GM19438 (cell line): ENCODE results near the gene SEMA6B.
A peak's percentile ranks its signal among the peaks of the same experiment; 100 is the strongest.
"Not testable (repeated sequence)": the region's sequence is repeated elsewhere in the genome, so short reads cannot be mapped to it uniquely, and the experiment has no call there.

Source experiments
- ATAC-seq: cut with Tn5 transposase; IDR thresholded peaks from one replicate; pipeline ENCODE4 v1.9.1; 2021; ENCODE audit warnings: low read depth; ENCODE audit not compliant: unreplicated experiment

Gene SEMA6B

DNA sequence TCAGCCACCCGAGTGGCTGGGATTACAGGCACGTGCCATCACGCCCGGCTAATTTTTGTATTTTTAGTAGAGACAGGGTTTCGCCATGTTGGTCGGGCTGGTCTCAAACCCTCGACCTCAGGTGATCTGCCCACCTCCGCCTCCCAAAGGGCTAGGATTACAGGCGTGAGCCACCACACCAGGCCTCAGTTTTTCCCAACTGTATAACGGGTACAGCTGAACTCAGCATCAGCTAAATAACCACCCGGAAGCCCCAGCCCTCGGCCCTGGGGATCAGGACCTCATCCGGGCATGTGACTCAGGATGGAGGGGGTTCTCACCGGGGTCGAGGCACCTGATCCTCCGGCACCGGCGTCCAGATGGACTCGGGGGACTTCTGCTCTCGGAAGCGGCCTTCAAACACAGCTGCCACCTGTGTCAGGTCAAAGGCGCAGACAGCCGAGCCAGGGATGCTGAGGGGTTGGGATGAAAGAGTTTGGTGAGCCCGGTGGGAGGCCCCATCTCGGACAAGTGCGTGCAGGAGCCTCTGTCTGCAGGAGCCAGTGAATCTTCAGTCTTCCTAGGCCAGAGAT lies 8.9 kb downstream of the SEMA6B start:
- ATAC-seq: no peak

DNA sequence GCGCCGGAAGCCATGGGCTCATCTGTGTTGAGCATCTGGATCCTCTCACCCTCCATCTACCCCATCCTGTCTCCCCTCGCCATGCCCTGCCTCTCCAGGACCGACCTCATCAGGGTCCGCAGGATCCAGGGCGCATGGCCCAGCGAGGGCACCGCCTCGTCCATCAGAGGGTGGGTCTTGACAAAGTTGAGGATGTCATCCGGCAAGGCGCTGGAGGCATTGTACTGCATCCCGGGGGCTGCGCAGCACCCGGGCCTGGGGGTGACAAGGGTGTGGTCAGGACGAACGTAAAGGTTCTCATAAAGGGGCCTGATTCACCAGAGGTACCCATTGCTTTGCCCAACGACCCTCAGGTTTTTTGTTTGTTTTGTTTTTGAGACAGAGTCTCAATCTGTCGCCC lies 9.5 kb downstream of the SEMA6B start:
- no peak for ATAC-seq

DNA sequence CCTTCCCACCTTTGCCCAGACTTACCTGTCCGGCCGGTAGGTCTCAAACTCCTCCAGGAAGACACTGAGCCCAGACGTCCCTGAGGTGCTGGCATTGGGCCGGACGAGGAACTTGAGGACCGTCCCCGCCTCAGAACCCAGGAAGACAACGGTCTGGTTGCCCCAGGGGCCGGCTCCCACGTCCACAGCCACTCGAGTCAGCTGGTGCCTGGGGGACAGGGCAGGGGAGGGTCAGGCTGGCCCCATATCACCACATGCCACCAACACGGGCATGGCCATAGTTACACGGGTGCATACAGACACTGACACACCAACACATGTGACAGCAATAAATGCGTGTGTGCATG lies 11.3 kb downstream of the SEMA6B start:
- no peak for ATAC-seq

DNA sequence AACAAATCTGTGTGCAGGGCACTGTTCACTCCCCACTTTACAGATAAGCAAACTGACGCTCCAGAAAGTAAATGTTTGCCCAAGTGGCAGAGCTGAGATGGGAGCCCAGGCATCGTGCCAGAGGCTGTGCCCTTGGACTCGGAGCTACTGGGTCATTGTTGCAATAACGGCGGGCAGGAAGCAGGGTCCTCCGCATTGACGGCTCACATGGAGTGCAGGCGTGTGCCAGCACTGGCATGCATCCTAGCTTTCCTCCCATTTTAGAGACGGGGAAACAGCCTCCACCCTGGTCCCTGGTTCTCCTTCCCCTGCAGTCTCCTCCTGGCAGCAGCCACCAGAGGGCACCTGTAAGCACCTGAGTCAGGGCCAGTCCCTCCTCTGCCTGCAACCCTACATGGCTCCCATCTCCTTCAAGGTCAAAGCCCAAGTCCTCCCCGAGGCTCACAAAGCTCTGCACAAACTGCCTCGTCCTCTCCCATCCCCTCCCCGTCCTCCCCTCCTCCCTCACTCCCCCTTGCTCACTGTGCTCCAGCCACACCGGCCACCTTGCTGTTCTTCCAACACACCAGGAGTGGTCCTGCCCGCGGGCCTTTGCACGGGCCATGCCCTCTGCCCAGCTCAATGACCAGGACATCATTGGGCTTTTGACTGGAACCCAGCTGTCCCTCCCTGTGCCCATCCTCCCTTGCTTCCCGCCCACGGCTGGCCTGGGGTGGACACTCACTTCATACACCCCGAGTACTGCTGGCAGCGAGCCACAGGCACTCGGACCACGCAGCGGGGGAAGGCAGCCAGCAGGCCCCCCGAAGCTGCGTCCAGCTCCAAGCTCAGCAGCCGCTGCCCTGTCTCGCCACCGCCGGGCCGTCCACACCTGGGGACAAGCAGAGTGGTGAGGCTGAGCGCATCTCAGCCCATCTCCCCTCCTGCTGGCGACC lies 11.9 kb downstream of the SEMA6B start:
- ATAC-seq: no peak

DNA sequence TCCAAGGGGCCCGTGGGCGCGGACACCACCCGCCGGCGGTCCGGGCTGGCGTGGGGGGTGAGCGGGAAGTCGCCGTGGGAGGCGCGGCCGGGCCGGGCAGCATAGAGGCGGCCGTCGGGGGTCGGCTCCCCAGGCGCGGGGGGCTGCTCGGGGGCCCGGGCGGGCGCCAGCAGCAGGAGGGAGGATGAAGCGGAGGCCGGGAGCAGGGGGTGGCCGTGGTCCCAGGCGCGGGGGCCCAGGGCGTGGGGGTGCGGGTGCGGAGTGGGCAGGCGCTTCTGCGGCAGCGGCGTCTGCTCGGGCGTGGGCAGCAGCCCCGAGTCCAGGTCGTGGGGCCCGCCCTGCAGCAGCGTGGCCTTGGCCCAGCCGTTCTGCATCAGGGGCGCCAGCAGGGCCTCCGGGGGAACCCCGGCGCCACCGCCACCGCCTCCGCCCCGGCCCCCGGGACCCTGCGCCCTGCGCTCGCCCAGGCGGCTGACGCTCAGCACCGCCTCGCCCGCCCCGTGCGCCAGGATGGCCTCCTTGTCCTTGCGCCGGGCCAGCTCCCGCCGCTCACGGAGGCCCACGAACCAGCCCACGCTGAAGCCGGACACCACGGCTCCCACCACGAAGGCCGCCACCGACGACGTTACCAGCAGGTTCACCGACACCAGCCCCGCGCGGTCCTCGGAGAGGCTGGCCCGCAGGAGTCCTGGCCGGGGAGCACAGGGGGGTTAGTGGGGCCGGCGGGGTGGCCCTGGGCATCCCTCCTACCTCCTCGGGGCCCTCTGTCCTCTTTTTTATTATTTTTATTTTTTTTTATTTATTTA lies 15.4 kb downstream of the SEMA6B start:
- no peak for ATAC-seq

DNA sequence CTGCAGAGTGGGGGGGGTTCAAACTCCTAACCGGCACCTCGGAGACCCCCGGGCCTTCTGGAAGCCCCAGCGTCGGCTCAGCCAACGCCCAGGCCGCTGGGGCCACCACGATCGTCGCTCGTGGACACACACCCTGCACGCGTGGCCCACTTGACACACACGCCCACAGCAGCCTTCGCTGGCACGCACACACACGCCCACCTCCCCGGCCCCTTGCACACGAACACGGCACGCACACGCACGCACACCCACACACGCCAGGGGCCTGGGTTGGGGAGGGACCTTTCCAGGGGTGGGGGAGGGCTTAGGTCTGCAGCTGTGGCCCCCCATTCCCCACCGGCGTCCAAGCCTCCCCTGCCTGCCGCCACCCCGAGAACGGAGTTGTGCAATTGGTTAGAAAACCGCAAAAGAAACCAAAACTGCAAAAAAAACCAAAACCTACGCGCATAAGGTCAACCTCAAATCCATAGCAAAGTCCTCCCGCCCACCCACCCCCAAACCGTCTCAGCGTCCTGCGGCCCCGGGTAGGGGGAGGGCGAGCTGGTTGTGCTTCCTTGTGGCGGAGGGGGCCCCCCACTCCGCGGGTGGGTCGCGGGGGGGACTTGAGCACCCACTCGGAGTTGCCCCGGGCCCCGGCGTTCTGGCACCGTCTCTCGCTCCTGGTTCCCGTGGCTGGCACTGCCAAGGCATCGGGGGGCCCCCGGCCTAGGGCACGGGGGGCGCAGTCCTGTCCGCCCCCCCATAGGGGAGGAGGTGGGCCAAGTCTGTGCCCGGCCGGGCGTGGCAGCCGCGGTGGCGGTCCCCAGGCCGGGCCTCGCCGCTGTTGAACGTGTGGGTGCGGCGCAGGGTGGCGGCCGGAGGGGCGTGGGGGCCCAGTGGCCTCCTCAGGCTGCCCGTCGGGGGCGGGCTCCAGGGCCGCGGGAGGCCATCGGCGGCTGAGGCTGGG lies 16.3 kb downstream of the SEMA6B start:
- no peak for ATAC-seq

DNA sequence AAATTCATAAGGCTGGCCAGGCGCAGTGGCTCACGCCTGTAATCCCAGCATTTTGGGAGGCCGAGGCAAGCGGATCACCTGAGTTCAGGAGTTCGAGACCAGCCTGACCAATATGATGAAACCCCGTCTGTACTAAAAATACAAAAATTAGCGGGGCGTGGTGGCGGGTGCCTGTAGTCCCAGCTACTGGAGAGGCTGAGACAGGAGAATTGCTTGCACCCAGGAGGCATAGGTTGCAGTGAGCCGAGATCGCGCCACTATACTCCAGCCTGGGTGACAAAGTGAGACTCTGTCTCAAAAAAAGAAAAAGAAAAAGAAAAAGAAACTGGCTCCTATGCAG lies 17.7 kb downstream of the SEMA6B start:
- ATAC-seq: not testable (repeated sequence)

DNA sequence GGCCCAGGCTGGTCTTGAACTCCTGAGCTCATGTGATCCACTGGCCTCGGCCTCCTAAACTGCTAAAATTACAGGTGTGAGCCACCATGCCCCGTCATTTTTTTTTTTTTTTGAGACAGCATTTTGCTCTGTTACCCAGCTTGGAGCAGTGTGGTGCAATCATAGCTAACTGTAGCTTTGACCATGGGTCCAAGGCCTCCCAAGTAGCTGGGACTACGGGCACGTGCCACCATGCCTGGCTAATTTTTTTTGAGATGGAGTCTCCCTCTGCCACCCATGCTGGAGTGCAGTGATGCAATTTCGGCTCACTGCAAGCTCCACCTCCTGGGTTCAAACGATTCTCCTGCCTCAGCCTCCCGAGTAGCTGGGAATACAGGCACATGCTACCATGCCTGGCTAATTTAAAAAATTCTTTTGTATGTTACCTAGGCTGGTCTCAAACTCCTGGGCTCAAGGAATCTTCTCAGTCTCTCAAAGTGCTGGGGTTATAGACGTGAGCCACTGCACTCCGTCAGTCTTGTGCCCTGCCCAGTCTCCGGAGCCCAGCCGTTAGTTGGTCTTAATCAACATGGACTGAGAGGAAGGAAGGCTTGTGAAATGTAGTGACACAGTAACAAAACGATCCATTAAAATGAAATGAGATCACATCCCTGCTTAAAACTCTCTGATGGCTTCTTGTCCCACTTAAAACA lies 18.2 kb downstream of the SEMA6B start:
- no peak for ATAC-seq

DNA sequence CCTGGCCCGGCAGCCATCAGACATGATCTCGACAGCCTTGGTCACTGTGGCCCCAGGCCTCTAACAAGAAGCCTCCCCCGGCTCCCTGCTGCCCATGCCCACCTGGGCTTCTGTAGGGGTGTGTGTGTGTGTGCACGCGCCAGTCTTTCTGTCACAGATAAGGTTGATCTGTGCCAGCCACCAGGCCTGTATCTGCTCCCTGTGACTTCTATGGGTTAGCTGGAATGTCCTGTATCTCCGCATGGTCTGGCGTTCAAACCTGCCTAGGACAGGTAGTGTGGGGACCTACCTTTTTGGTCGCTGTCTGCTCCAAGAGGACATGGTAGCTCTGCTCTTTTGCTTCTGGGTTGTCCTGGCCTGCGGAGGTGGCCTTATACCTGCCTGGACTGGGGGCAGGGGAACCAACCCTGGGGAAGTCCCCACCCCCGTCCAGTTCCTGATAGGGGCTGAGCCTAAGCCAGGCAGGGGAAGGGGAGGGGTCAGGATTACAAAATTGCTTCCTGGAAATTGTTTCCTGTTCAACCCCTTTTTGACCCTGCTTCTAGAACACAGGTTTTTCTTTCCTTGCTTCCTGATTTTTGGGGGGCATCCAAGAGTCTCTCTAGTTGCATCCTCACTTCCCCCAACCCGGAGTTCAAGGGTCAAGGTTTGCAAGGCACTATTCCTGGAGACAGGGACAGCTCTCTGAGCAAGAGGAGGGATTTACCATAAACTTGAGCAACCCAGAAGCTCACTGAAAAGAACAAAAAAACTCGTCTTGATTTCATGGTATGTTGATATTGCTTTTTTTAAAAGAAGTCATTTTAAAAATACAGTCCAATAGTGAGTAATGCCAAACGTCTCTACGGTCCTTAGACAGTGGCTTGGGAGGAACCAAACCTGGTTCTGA lies 19.5 kb downstream of the SEMA6B start, which contains the start of gene LRG1:
Gene LRG1, minus strand, starts transcription at position 344 of the 889 bp plus-strand sequence. Its CDS starts 23 bp downstream, at position 321.
- peak; percentile 60 for ATAC-seq

DNA sequence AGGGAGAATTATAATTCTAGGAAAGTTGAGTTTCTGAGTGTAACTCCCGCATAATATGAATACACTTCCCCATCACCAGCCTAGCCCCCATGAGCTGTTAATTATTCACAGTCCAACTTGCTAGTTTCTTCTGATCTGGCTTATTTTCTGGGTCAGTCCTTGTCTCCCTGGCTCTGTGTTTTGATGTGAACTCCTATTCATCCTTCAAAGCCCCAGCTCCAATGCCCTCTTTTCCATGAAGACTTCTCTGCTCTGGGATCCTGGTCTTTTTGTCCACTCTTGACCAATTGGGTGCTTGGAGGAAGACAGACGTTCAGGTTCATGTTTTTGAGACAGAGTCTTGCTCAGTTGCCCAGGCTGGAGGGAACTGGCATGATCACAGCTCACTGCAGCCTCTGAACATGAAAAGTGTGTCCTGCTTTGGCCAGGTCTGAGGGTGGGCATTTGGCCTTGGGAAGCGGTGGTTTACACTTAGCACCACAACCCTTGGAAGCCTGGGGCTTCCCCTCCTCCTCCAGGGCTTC lies 20.3 kb downstream of the SEMA6B start:
- ATAC-seq: no peak

DNA sequence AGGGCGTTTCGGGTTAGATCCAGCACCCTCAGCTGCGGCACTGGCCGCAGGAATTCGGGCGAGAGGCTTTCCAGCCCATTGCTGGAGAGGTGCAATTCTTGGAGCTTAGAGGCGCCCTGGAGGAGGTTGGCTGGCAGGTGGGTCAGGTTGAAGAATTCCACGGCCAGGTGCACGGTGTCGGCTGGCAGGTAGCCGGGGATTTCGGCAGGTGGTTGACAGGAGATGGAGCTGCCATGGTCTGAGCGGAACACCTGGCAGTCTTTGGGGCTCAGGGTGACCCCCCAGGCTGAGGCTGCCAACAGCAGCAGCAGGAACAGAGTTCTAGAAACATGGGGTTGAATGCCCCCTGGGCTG lies 20.9 kb downstream of the SEMA6B start:
- no peak for ATAC-seq

DNA sequence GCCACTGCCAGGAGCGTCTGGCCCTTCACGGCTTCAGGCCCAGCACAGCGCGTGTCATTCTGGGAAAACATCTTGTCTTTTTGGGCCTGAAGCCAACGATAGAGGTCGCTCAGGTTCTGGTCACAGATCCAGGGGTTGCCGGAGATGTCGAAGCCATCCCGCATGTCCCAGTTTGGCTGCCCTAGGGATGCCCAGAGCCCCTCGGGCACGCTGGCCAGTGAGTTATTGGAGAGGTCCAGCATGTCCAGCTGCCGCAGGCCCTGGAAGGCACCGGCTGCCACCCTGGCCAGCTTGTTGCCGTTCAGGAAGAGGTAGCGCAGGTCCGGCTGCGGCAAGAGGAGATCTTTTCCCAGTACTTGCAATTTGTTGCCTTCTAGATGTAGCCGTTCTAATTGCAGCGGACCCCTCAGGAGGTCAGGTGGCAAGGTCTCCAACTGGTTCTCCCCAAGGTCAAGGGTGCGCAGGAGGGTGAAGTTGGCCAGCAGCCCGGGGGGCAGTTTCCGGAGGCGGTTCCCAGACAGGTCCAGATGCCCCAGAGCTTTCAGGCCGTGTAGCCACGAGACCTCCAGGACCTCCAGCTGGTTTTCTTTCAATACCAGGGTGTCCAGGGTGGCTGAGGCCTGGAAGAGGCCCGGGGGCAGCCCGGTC lies 21.4 kb downstream of the SEMA6B start:
- ATAC-seq: no peak

DNA sequence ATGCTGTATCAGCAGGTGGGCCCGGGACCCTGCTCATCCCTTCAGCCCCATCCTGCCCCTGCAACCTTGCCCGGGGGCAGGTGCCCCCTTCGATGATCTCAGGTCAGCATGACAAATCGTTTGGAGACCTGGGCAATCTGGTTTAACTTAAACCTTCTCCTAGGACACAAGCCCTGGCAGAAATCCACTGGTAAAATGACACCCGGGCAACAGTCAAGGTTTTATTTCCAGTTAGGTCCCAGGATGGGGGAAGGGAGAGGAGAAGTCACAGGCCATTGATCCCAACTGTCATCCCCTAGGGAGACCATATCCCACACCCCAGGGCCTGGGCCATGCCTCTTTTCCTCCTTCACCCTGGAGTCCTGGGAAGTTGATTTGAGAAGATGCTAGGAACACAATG lies 22.7 kb downstream of the SEMA6B start:
- ATAC-seq: no peak

DNA sequence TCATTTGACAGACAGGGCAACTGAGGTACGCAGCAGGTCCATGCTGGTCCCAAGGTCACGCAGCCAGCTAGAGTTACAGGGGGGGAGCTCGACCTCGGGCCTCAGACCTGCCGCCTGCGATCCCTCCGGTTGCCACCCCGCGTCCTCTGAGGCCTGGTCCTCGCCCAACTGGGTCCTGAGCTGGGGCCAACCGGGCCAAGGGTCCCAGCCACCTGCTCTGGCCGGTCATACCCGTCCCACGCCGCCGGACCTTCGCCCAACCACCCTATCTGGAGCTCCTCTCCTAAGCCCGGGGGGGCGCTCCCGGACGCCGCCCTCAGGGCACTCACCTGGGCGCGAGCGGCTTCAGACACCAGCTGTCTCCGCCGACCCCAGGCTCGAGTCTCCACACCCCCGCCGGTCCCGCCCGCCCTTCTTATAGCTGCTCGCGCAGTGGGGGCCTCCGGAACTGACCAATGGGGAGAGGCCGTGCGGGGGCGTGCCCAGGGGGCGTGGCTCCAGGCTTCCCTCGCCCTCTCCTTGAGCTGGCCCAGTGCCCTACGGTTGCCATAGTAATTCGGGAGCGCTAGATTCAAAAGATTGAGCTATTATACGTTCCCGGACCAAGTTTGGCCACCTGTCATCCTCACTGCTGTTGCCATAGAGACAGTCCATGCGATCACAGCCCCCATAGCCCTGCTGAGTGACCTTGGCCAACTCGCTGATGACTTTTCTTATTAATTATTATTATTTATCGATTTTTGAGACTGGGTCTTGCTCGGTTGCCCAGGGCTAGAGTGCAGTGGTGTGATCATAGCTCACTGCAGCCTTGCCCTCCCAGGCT lies 24.4 kb downstream of the SEMA6B start, which contains the start of gene PLIN5:
Gene PLIN5, minus strand, starts transcription at position 389 of the 823 bp plus-strand sequence. CDS start 1,150 bp downstream, outside the sequence.
- no peak for ATAC-seq

DNA sequence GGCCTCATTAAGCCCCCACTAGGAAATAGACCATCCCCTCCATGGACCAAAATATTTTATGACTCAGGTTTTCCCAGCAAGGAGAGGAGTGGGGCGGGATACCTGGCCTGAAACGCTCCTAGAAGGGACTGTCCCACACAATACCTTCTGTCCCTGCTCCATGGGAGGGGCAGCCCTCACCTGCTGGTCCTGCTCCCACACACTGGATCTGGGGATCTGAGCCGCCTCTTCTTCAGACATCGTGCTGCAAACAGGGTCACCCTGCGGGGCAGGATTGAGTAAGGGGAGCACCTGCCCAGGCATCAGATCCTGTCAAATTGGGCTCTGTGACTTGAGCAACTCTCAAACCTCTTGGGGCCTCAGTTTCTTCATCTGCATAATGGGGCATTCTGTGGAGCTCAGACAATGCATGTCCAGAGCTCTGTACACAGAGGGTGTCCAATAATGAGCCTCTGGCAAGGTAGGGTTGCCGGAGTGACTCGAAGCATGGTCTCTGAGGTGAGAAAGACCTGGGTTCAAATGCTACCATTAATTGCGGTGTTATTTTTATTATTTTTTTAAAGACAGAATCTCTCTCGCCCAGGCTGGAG lies 25.6 kb downstream of the SEMA6B start:
- ATAC-seq: no peak

DNA sequence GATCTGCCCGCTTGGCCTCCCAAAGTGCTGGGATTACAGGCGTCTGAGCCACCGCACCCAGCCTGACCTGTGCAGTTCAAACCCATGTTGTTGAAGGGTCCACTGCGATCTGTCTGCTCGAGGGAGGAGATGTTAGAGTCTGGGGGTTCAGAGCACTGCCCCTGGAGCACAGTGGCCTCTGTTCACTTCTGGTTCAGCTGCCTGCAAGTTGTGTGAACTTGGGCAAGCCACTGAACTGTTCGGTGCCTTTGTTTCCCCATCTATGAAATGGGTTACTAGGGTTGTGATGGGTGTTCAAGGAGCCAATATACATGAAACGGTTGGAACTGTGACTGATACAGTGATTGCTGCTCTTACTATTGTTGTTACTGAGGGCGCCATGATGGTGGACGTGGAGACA lies 26.1 kb downstream of the SEMA6B start:
- ATAC-seq: no peak
